GM12875 (cell line): ENCODE data around the gene MAEL.

Source experiments
- H3K4me3 ChIP-seq: one replicate; pipeline ENCODE4 v1.5.1; 2011; ENCODE audit warnings: low read depth, low read length, control low read depth
- CTCF ChIP-seq: IDR thresholded peaks from 2 replicates; pipeline ENCODE4 v1.5.1; 2011; ENCODE audit warnings: low read depth, mild to moderate bottlenecking, control low read depth, inconsistent platforms, low read length, moderate library complexity, borderline replicate concordance; ENCODE audit not compliant: insufficient read depth

Gene MAEL

DNA sequence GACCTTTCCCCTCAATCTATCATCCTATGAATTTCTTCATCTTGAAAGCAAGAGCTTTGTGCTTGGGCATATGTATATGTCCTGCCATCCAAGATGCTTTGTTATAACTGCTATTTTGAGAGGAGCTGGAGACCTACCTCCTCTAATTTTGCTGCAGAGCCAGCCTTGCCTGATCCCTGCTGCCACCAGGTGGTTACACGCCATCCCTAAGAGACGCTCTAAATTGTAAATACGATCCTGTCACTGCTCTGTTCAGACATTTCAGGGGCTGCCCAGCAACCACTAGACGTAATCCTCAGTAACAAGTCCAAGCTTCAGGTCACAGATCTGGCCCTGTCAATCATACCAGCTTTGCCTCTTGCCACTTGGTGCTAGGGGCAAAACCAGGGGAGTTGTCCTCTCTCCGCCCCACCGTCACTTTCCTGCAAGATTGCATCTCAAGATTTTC, 68.2 kb downstream of the MAEL start:
- H3K4me3 ChIP-seq: no peak overlapping the region
- peak; percentile 65 for TF ChIP-seq CTCF

GRCh38 chr1:167059045-167059808, 70.1 kb downstream of the MAEL start:
- peak; percentile 87 for TF ChIP-seq CTCF
- no peak overlapping the region for H3K4me3 ChIP-seq

- H3K4me3 ChIP-seq: no peak overlapping the region
- TF ChIP-seq CTCF: no peak
These were observed 70.7 kb downstream of the MAEL start for GRCh38 chr1:167059809-167060107.

GRCh38 chr1:167060141-167061072, 71.3 kb downstream of the MAEL start:
- H3K4me3 ChIP-seq: no peak overlapping the region

GRCh38 chr1:167061073-167061464, 72.0 kb downstream of the MAEL start:
- H3K4me3 ChIP-seq: no peak overlapping the region
- TF ChIP-seq CTCF: no peak

More at GRCh38 chr1:167060141-167061072, 71.3 kb downstream of the MAEL start:
- TF ChIP-seq CTCF: peak; percentile 39; the same call in 1 of the 2 replicates

GRCh38 chr1:167064621-167065020, 75.5 kb downstream of the MAEL start:
- TF ChIP-seq CTCF: no peak

DNA sequence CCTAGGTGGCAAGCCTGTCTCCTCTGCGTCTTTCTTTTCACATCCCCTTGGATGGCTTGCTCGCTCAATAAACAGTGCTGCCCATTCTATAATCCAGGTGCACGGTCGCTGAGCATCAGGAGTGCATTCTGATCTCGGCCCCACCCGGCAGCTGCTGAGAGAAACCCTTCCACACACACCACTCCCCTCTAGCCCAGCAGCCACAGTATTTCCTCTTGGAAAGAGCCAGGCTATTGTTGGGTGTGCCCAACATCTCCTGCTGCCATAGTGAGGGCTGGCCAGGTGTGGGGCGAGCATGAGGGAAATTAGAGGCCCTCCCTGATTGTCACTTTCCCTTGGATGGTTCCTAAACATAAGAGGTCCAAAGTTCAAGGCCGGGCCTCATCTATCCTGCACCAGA, 76.4 kb downstream of the MAEL start:
- H3K4me3 ChIP-seq: no peak overlapping the region
- no peak for TF ChIP-seq CTCF

More at GRCh38 chr1:167064621-167065020, 75.5 kb downstream of the MAEL start:
- H3K4me3 ChIP-seq: no peak overlapping the region
